ENCODE data around the gene MTREX. TPM values are rescaled to one million over a fixed set of nuclear protein-coding genes. Genes with fewer than 3 reads are reported as not detected.

The MTREX gene
- total and polyA plus RNA-seq, 10 of the 15 experiments (the other 5 are each of a cell fraction or from before 2014, with no cell fraction given) = 20.1 to 102 (median 49.0) TPM

DNA sequence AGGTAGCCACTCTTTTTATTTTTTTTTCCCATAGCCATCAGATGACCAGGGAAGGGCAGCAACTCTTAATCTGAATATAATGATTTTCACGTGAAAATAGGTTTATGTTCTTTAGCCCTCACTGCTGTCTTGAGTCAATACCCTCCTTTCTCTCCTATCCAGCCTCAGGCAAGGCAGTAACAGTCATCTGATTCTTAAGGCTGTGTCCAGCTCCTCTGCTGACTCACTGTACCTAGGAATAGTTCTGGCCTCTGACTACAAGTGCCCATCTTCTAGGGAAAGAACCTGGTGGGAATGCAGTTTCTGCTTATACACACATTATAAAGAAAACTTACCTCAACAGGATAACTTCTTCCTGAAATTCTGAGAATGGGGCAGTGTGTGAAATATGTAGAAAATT is 31.0 kb upstream of the MTREX start:
- TF ChIP-seq, protein P1, sequence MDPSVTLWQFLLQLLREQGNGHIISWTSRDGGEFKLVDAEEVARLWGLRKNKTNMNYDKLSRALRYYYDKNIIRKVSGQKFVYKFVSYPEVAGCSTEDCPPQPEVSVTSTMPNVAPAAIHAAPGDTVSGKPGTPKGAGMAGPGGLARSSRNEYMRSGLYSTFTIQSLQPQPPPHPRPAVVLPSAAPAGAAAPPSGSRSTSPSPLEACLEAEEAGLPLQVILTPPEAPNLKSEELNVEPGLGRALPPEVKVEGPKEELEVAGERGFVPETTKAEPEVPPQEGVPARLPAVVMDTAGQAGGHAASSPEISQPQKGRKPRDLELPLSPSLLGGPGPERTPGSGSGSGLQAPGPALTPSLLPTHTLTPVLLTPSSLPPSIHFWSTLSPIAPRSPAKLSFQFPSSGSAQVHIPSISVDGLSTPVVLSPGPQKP (IDR thresholded peaks at IDR 0.05; ENCODE audit: low read depth, low read length) = no peak
- no peak for TF ChIP-seq SMAD1 (IDR thresholded peaks at IDR 0.05; ENCODE audit: low read depth, partially characterized antibody)
- no peak for TF ChIP-seq ZNF24 (IDR thresholded peaks at IDR 0.05)
- TF ChIP-seq EZH2 (IDR thresholded peaks at IDR 0.05; ENCODE audit: borderline replicate concordance, control insufficient read depth, low read depth, low read length) = no peak
- no peak for TF ChIP-seq SMAD5 (IDR thresholded peaks at IDR 0.05; ENCODE audit: low read depth)
- no peak for TF ChIP-seq SIN3A (IDR thresholded peaks at IDR 0.05; ENCODE audit: low read depth, low read length)
- TF ChIP-seq, protein P2, sequence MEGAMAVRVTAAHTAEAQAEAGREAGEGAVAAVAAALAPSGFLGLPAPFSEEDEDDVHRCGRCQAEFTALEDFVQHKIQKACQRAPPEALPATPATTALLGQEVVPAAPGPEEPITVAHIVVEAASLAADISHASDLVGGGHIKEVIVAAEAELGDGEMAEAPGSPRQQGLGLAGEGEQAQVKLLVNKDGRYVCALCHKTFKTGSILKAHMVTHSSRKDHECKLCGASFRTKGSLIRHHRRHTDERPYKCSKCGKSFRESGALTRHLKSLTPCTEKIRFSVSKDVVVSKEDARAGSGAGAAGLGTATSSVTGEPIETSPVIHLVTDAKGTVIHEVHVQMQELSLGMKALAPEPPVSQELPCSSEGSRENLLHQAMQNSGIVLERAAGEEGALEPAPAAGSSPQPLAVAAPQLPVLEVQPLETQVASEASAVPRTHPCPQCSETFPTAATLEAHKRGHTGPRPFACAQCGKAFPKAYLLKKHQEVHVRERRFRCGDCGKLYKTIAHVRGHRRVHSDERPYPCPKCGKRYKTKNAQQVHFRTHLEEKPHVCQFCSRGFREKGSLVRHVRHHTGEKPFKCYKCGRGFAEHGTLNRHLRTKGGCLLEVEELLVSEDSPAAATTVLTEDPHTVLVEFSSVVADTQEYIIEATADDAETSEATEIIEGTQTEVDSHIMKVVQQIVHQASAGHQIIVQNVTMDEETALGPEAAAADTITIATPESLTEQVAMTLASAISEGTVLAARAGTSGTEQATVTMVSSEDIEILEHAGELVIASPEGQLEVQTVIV (IDR thresholded peaks at IDR 0.05; ENCODE audit: borderline replicate concordance, partially characterized antibody) = no peak
- no peak for TF ChIP-seq NFIC (IDR thresholded peaks at IDR 0.05; ENCODE audit: low read depth, low read length)
- no peak for TF ChIP-seq PML (IDR thresholded peaks at IDR 0.05; ENCODE audit: low read length)
- TF ChIP-seq CREB1 (IDR thresholded peaks at IDR 0.05; ENCODE audit: low read depth) = no peak
- no peak for TF ChIP-seq BRCA1 (IDR thresholded peaks at IDR 0.05; ENCODE audit: low read depth, low read length)
- TF ChIP-seq CHD1 (IDR thresholded peaks at IDR 0.05; ENCODE audit: low read depth, low read length) = no peak
- no peak for TF ChIP-seq GABPA (IDR thresholded peaks at IDR 0.05; ENCODE audit: low read depth)
- no peak for TF ChIP-seq CBX5 (IDR thresholded peaks at IDR 0.05; ENCODE audit: low read depth)
- no peak for TF ChIP-seq JUNB (IDR thresholded peaks at IDR 0.05)
- TF ChIP-seq JUND (IDR thresholded peaks at IDR 0.05; ENCODE audit: low read depth, low read length) = no peak
- TF ChIP-seq CHD4 (IDR thresholded peaks at IDR 0.05) = no peak
- no peak for TF ChIP-seq STAT1 (conservative IDR thresholded peaks at IDR 0.05)
- no peak for TF ChIP-seq RCOR1 (conservative IDR thresholded peaks at IDR 0.05; ENCODE audit: low read depth, low read length)
- SMC1A ChIA-PET (ENCODE audit: uncharacterized antibody, unreplicated experiment) = no interaction called here
- no peak for DNase-seq (ENCODE audit: low read depth, low spot score)
- no peaks in the 10 kb centered on the region for H3K27me3 ChIP-seq (replicated peaks in 1 of 2; ENCODE audit: control insufficient read depth in 2 of 2, insufficient read depth in 2 of 2, low read length in 1 of 2)
- POLR2A ChIA-PET = no interaction called here
- ATAC-seq = no peak
- in situ Hi-C loops (cut with MboI) (no loop called here), intact Hi-C loops (cut with micrococcal nuclease; ENCODE audit: unreplicated experiment) (no loop called here)
- H3K4me3 ChIP-seq = no peak overlapping the region
- 100% methylated on average over 1 of the region's 1 CpG for WGBS (ENCODE audit: insufficient coverage, insufficient replicate concordance, low lambda C conversion rate, missing lambda C conversion rate)
- H3K36me3 ChIP-seq (ENCODE audit: control insufficient read depth in 2 of 2, insufficient read depth in 2 of 2, low read length in 1 of 2) = peaks cover 2 to 11% of the 10 kb centered on the region in 2 experiments
- H3K9me3 ChIP-seq (replicated peaks; ENCODE audit: control insufficient read depth, insufficient read depth, low read length) = no peaks in the 10 kb centered on the region
- RAD21 ChIA-PET (ENCODE audit: unreplicated experiment) = no interaction called here
- BruUV-seq (replicated peaks) = no TSS peak
- FAIRE-seq = no peak
- no peak overlapping the region for H3K9ac ChIP-seq (ENCODE audit: control insufficient read depth, insufficient read depth, low read length)
- H4K20me1 ChIP-seq (ENCODE audit: control insufficient read depth, insufficient read depth) = no peaks in the 10 kb centered on the region
- no peak overlapping the region for H3K27ac ChIP-seq (ENCODE audit: control insufficient read depth, insufficient read depth)
- no peak overlapping the region for H2AFZ ChIP-seq (ENCODE audit: control insufficient read depth, low read depth, low read length)
- H3K79me2 ChIP-seq (ENCODE audit: control insufficient read depth, insufficient read depth, low read length) = no peaks in the 10 kb centered on the region
- CTCF ChIA-PET = no interaction called here
- H3K4me1 ChIP-seq (ENCODE audit: control insufficient read depth, insufficient read depth, low read length) = no peaks in the 10 kb centered on the region
- H3K4me2 ChIP-seq (ENCODE audit: control insufficient read depth, insufficient read depth) = no peak overlapping the region
